Activated T-helper 9 cell treated with anti-CD3 and anti-CD28 coated beads, Interleukin-2, amount 50 U/mL, for 16 hours (primary cell): ENCODE data around the gene GASK1A.

Source experiments
- DNase-seq: peaks from one replicate; pipeline ENCODE4 v3.0.0-alpha.2; 2020; ENCODE audit warnings: low read depth

The GASK1A gene

DNA sequence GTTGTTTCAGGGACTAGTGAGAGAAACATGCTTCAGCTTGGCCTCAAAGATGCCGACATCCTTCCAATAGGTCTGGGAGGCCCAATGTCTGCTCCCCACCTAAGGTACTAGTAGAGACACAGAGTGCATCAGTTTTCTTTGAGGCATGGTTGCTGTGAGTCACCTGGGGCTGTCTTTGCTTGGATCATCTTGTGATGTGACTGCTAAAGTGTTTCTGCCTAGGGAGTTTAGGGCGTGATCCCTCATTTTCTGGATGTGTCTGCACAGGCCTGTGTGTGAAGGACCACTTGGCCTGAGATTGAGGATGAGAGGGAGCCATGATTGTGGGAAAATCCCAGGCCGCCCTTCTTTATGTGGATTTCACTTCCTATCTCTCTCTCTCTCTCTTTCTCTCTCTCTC lies 4.8 kb downstream of the GASK1A start:
- DNase-seq: no peak

DNA sequence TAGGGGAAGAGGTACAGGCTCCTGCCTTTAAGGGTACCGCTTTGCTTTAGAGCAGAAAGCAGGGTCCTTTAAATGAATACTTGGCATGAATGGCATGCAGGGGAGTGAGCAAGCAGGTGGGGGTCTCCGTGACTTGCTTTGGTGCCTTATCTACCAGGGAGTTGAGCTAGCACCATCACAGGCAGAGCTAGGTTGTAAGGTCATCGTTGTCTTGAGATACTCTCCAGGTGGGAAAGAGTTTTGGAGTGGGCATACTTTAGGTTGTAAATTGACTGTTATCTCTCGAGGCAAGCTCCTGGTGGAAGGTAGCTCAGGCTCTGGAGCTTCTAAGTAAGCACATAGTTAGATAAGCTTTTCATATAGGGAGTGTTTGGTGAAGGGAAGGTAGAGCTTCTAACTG lies 5.6 kb downstream of the GASK1A start:
- DNase-seq: no peak

DNA sequence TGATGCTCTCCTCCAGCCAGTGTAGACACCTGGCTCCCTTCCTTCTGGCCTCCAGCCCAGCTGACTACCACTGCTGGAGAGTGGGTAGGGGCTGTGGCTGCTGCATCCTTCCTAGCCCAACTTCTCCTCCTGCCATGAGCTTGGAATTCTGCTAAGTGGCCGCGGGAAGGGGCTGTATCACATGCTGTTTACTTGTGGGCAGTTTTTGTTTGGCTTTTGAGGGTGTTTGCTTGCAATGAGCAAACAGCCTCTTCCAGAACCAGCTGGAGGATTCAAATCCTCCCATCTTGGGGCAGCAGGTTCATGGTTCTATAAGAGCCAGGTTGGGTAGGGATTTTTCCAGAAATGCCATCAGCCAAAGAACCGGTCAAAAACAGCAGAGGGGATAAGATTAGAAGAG lies 9.0 kb downstream of the GASK1A start:
- no peak for DNase-seq

DNA sequence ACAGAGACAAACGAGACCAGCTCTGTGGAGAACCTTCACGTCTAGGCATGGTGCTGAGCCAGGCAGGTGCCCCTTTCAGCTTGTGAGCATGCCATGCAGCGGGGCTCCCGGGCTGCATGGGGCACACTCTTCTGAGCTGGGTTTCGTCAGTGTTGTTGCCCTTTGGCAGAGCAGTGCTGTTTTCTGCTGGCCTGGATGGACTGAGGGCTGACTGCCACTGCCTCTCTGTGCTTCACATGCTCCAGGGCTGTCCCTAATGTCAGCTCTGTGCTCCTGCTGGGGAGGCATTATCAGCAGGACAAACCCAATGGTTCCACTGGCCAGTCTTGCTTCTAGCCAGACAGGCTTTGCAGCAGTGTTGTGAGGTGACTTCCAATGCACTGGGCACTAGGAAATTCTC lies 9.5 kb downstream of the GASK1A start:
- DNase-seq: no peak

DNA sequence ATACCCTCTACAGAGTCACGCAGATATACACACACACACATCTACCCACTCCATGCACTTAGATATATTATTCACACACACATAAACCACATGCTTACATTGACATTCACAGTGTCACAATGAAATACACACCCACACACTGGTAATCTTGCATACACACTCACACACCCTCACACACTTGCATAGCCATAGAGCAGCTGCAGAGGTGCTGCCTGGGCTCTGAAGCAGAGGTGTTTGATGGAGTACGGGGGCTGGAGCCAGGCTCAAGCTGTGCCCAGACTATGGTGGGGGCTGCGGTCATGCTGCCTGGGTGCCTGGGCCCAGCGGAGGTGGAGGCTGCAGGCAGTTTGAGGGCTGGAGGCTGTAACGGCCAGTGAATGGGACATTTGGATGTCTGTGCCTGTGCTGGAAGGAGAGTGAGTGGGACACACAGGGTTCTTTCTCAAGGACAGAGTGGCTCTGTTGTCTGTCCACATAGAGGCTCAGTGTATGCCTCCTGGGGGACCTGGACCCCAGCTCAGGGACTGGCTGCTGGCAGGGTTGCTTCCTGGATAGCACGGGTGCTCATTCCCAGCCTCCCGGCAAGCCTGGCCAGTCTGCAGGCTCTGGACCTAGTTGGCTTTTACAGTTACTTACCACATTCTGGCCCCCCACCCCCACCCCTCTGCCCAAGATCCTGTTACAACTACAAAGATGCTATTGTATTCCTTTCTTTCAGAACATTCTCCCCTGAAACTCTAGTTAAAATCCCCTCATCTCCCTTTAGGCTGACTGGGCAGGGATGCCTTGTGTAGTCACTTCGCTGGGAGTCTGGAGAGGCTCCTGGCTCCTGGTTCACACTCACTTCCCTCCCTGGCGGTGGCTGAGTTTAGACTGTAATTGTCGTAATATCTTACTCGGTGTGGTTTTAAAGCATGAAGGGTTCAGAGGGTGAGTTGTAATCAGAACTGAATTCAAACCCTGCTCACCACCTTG lies 12.5 kb downstream of the GASK1A start:
- no peak for DNase-seq

DNA sequence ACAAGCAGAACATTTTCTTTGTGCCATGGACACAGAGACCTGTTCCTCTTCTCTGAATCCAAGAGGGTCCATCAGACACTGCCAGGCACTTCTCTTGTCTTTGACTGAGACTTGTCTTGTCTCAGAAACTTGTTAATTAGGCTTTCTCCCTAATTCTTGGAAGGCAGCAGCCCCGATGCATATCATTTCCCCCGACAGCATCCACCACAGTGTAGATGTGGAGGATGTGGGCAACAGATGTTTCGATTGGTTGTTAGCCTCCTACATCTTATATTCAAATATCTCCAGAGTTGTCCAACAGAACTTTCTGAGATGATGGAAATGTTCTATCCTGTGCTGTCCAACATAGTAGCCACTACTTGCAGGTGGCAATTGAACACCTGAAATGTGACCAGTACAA lies 15.5 kb downstream of the GASK1A start:
- DNase-seq: no peak

DNA sequence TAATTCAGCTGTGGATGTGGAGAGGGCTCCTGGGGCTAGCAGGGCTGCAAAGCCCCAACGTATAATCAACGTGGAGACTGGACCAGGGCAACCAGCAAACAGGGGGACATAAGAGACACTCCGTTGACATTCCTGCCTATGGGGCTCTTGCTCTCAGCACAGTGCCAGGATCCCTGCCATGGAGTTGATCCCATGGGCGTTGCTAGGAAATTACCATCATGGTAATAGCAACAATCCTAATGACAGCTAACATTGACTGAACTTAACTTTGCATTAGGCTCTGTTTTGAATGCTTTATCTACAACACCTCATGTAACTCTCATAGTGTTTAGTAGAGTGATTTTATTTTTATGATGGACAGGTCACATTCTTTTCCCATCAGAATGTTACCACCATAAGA lies 16.9 kb downstream of the GASK1A start:
- DNase-seq: no peak

DNA sequence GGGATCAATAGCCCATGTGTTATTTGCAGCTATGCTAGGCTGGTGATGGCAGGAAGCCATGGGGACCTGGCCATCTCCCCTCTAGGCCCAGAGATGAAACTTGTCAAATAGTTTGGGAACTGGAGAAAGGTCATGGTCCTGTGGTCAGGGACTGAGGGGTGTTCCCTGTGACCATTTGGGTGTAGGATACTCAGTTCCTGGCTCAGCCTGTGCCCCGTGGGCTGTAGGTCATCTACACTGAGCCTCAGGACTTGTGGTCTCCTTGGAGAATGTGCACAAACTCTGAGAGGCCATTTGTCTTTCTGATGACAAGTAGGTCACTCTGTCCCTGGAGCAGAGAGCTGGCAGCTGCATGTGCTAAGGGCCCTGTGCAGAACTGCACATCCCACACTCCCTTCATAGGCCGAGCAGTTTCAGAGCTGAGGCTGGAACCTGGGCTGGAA lies 17.5 kb downstream of the GASK1A start:
- DNase-seq: no peak

DNA sequence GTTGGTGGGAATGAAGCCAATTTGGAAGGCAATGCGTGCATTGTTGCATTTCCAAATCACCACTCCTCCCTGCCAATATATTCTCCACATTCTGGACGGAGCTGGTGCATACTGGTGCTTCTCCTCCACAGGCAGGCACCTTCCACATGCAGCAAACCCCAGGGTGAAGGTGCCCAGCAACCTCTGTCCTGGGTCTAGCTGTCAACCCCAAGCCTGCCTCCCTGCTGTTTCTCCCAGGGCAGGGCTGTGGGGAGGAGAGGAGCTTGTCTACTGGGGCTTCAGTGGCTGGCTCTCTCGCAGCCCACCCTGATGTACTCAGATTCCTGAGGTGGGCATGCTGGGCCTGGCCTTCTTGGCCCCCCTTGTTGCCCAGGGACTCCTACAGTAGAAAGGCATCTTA lies 20.1 kb downstream of the GASK1A start:
- DNase-seq: no peak

DNA sequence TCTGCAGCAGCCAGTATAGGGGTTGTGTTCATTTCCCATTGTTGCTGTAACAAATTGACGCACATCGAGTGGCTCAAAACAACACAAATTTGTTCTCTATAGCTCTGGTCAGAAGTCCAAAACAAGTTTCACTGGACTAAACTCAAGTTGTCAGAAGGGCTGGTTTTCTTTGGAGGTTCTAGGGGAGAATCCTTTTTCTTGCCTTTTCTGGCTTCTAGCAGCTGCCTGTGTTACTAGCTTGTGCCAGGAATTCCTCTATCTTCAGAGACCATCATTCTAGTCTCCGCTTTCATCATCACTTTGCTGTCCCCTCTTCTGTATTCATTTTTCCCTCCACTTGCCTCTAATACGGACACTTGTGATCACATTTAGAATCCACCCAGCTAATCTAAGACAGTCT lies 20.5 kb downstream of the GASK1A start:
- no peak for DNase-seq

DNA sequence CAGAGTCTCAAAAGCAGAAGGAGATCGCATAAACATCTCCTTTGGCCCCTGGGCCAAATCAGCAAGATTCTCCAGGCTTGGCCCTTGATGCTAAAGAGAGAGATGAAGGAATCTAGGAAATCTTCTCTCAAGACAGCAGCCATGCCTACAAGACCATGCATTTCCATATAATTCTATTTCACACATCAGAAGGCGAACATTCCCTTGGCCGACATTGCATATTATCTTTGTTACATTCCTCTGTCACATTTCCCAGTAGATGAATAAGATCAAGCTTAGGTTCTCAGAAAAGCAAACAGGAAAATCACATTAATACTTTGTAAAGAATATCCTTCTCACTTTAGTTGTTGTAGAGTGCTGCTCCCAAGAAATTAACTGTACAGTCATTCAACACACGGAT lies 21.3 kb downstream of the GASK1A start:
- DNase-seq: no peak

DNA sequence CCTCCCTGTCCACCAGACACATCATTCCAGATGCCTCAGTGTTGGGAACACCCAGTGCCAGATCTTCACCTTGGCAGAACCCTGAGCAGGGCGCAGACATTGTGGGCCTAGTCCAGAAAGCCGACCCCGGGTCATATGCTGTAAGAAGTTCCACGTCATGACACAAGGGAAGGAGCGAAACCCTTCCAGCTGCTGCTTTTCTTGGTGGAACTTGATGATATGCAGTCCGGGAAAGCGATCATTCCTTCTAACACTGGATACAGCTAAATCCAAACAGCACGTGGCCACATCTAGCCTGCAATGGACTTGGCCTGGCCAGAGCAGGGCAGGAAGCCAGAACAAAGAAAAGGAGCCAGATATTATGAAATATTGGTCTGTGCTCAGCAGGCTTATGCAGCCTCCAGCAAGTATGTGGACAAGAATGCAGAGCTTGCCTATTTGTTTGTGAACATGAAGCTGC lies 22.0 kb downstream of the GASK1A start:
- DNase-seq: no peak

DNA sequence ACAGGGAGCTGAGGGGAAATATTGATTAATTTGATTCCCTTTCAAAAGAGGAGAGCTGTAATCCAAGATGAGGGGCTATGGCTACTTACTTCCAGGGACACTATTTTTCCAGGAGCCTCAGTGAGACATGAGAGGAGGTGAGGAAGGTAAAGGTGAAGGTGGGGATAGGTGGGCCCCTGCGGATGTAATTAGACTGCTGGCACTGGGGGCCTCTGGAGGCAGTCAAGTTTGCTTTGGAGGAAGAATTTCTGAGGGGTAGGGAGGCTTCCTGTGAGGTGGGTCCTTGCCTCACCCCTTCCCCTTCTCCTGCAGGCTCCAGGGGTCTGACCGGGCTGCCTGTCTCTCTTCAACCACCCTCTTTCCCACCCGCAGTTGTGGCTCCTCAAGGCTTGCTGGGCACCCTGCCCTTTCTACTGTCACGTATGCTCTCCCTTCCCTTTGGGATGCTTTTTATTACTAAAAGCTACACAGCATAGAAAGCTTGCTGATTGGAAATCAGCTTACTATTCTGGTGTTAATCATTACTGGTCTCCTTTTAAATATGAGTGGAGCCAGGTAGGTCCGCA lies 22.5 kb downstream of the GASK1A start:
- no peak for DNase-seq

DNA sequence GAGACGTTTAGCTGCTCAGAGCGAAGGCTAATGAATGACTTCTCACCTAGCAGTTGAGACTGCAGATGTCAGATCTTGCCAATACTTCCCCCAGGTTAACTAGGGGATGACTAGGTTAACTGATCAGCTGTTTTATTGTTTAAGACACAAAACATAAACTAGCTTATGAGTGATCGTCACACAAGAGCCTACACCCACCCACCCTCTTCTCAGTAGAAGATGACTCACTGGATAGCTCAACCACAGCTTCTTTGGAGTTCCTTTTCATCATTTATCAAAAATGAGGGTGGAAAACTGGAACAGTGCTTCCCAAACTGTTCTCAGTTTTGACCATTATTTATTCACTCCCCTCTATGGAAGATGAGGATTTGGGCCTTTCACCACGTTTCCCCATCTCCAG lies 25.2 kb downstream of the GASK1A start:
- DNase-seq: no peak

DNA sequence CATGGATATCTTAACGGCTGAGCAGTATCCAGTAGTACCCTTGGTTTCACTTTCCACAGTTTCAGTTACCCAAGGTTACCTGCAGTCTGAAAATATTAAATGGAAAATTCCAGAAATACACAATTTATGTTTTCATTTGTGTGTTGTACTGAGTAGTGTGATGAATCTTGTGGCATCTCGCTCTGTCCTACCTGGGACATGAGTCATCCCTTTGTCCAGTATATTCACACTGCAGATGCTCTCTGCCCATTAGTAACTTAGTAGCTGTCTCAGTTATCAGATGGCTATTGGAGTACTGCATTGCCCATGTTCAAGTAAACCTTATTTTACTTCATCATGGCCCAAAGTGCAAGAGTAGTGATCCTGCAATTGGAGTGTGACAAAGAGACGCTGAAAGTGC lies 26.1 kb downstream of the GASK1A start:
- no peak for DNase-seq

DNA sequence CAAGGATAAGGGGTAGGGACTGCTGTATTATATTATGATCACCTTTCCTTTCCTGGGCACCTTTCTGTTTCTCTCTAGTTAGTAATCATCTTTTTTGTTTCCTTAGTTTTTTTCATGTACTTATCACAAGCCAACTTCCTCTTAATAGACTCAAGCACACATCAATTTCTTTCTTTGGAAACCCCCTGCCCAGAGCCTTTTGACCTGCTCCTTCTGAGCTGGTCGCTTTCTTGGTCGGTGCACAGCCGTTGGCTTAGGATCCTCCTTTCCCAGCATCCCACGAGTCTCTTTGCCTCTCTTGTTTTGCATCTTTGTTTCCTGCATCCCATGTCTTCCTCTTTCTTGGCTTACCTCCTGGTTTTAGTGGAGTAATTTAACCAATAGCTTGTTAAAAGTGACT lies 26.9 kb downstream of the GASK1A start:
- DNase-seq: no peak

DNA sequence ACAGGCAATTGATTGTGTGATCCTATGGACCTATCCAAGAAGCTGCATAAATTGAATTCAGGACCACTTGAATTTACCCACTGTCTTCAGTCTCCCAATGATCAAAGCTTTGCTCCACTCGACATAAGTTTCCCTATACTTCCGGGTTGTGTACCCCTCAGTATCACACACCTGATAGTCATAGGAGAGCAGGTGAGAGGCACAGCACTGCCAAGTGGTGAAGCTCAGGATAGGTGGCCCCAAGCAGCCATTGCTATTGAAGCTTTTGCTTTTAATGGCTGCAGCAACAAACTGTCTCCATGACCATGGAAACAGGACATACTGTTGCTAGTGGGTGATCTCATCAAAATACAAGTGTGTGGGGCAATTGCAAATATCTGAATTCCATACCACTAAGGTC lies 27.7 kb downstream of the GASK1A start:
- DNase-seq: no peak

DNA sequence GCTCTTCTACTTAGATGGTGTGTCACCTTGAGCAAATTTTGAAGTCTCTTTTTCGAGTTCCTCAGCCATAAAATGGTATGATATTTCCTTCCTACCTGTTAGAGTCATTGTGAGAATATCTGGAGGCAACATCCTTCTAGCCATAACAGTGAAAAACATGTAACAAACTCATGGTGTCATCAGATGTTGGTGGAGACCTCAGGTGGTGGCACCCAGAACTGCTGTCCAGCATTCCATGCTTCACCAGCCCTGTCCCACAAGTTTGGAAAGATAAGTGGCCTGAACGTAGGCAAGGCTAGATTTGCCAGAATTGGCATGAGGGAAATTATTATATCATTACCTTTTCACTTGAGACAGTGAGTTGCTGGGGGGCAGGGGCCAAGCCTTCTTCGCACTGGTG lies 30.4 kb downstream of the GASK1A start:
- no peak for DNase-seq

DNA sequence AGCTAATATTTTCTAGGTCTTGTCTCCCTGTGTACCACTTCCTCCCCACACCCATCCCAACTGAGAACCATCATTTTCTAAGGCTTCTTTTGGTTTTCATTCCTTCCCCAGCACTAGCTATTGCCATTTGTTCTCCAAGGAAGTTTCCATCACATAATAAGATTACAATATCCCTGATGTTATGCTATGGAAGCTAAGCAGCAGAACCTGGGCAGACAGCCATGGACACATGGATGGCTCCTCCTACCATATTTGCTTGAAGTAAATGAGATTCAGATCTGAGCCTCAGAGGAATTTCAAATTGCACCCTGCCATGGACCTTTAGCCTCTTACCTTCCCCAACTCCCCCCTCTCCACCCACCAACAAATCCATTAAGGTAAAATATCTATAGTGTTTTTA lies 31.5 kb downstream of the GASK1A start:
- no peak for DNase-seq

DNA sequence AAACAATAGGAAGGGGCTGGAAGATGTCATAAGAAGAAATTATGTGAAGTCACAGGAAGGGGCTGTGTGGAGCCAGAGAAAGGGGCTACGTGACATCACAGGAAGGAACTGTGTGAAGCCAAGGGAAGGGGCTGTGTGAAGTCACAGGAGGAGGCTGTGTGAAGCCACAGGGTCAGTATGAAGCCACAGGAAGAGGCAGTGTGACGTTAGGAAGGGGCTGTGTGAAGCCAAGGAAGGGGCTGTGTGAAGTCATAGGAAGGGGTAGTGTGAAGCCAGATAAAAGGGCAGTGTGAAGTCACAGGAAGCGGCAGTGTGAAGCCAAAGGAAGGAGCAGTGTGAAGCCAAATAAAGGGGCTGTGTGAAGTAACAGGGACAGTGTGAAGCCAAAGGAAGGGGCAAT lies 32.5 kb downstream of the GASK1A start:
- no peak for DNase-seq

DNA sequence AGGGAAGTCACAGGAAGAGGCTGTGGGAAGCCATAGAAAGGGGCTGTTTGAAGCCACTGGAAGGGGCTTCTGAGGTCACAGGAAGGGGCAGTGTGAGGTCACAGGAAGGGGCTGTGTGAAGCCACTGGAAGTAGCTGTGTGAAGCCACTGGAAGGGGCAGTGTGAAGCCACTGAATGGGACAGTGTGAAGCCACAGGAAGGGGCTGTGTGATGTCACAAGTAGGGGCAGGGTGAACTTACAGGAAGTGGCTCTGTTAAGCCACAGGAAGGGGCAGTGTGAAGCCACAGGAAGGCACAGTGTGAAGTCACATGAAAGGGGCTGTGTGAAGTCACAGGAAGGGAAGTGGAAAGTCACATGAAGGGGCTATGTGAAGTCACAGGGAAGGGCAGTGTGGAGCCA lies 33.1 kb downstream of the GASK1A start:
- no peak for DNase-seq

DNA sequence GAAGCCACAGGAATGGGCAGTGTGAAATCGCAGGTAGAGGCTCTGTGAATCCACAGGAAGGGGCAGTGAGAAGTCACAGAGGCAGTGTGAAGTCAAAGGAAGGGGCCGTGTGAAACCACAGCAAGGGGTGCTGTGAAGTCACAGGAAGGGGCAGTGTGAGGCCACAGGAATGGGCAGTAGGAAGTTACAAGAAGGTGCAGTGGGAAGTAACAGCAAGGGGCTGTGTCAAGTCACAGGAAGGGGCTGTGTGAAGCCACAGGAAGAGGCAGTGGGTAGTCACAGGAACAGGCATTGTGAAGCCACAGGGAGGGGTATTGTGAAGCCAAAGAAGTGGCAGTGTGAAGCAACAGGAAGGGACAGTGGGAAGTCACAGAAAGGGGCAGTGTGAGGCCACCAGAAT lies 34.1 kb downstream of the GASK1A start:
- DNase-seq: no peak

DNA sequence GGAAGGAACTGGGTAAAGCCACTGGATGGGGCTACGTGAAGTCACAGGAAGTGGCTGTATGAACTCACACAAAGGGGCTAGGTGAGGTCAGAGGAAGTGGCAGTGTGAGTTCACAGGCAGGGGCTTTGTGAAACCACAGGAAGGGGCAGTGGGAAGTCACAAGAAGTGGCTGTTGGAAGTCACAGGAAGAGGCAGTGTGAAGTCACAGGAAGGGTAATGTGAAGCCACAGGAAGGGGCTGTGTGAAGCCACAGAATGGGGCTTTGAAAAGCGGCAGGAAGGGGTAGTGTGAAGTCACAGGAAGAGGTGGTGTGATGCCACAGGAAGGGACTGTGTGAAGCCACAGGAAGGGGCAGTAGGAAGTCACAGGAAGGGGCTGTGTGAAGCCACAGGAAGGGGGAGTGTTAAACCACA lies 34.6 kb downstream of the GASK1A start:
- DNase-seq: no peak

DNA sequence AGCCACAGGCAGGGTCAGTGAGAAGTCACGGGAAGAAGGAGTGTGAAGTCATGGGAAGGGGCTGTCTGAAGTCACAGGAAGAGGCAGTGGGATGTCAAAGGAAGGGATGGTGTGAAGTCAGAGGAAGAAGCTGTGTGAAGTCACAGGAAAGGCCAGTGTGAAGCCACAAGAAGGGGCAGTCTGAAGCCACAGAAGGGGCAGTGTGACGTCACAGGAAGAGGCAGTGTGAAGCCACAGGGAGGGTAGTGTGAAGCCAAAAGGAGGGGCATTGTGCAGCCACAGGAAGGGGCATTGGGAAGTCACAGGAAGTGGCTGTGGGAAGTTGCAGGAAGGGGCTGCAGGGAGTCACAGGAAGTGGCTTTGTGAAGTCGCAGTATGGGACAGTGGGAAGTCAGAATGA lies 35.1 kb downstream of the GASK1A start:
- no peak for DNase-seq
